ENCODE results near the gene LYAR. TPM values are rescaled to one million over a fixed set of nuclear protein-coding genes. Genes with fewer than 3 reads are reported as not detected.

The LYAR gene
- total and polyA plus RNA-seq, 10 of the 15 experiments (the other 5 are each of a cell fraction or from before 2014, with no cell fraction given), result 18.3 to 85.4 (median 40.1) TPM

- TF ChIP-seq SIN3A (IDR thresholded peaks at IDR 0.05; ENCODE audit: low read depth, low read length) (no peak), HDAC2 (IDR thresholded peaks at IDR 0.05) (no peak), POLR2A (IDR thresholded peaks at IDR 0.05; ENCODE audit: low read depth, low read length) (no peak)
These were observed 40.8 kb upstream of the LYAR start (continued) for GRCh38 chr4:4330794-4331193.

- Histone ChIP-seq H3K27ac (ENCODE audit: control insufficient read depth, insufficient read depth) (no peak overlapping the region), H3K79me2 (ENCODE audit: control insufficient read depth, insufficient read depth, low read length) (no peaks in the 10 kb centered on the region), H3K4me1 (ENCODE audit: control insufficient read depth, insufficient read depth, low read length) (peaks cover 3% of the 10 kb centered on the region; the same call in 1 of the 2 replicates), H4K20me1 (ENCODE audit: control insufficient read depth, insufficient read depth) (no peaks in the 10 kb centered on the region), H3K4me3 (no peak overlapping the region), H3K27me3 (replicated peaks in 1 of 2; ENCODE audit: control insufficient read depth in 2 of 2, insufficient read depth in 2 of 2, low read length in 1 of 2) (no peaks in the 10 kb centered on the region), H3K4me2 (ENCODE audit: control insufficient read depth, insufficient read depth) (no peak overlapping the region), H3K9ac (ENCODE audit: control insufficient read depth, insufficient read depth, low read length) (no peak overlapping the region), H2AFZ (ENCODE audit: control insufficient read depth, low read depth, low read length) (no peak overlapping the region), H3K36me3 (ENCODE audit: control insufficient read depth in 2 of 2, insufficient read depth in 2 of 2, low read length in 1 of 2) (no peaks in the 10 kb centered on the region), H3K9me3 (replicated peaks; ENCODE audit: control insufficient read depth, insufficient read depth, low read length) (no peaks in the 10 kb centered on the region)
- TF ChIP-seq SUPT20H (IDR thresholded peaks at IDR 0.05; ENCODE audit: borderline replicate concordance, control insufficient read depth, low read depth, low read length) (no peak), SIN3A (IDR thresholded peaks at IDR 0.05; ENCODE audit: low read depth, low read length) (no peak), SMC3 (IDR thresholded peaks at IDR 0.05; ENCODE audit: borderline replicate concordance, low read length) (no peak), USF2 (IDR thresholded peaks at IDR 0.05; ENCODE audit: borderline replicate concordance, low read depth, low read length) (no peak), E2F4 (IDR thresholded peaks at IDR 0.05; ENCODE audit: low read depth, low read length) (no peak), ATF7 (IDR thresholded peaks at IDR 0.05; ENCODE audit: low read depth) (no peak), ETV6 (conservative IDR thresholded peaks at IDR 0.05 in 1 of 2, IDR thresholded peaks at IDR 0.05 in 1 of 2; ENCODE audit: borderline replicate concordance in 1 of 2, low read depth in 1 of 2) (no peak), STAT1 (conservative IDR thresholded peaks at IDR 0.05) (no peak)
- 58% methylated on average over 10 of the region's 10 CpGs for WGBS (ENCODE audit: insufficient coverage, insufficient replicate concordance, low lambda C conversion rate, missing lambda C conversion rate)
- intact Hi-C loops (cut with micrococcal nuclease; ENCODE audit: unreplicated experiment) (no loop called here), in situ Hi-C loops (cut with MboI) (loop anchor here (25.0 kb wide), 1 partner anchor 342 kb away; no protein-coding TSS in a partner anchor)
- no peak for DNase-seq (ENCODE audit: low read depth, low spot score)
- no peak for FAIRE-seq
- ChIA-PET CTCF (no interaction called here), RAD21 (ENCODE audit: unreplicated experiment) (interaction anchor here (0.7 kb wide), 1 partner anchor 12 kb away, joined by 3 read pairs; no protein-coding TSS in a partner anchor), SMC1A (ENCODE audit: uncharacterized antibody, unreplicated experiment) (no interaction called here), POLR2A (no interaction called here)
- BruUV-seq (replicated peaks), result no TSS peak
- no peak for ATAC-seq
These were observed 39.5 kb upstream of the LYAR start for GRCh38 chr4:4329496-4329895.
